MM.1S (cell line): ENCODE data around the gene NR1H2.
"Not testable (repeated sequence)": the region's sequence is repeated elsewhere in the genome, so short reads cannot be mapped to it uniquely, and the experiment has no call there.

ENCODE experiments used
- EZH2 ChIP-seq: fragments of 300-600 bp; sonication (generic); optimal IDR thresholded peaks from 2 replicates; pipeline ENCODE3; 2017; ENCODE audit warnings: low read depth, mild to moderate bottlenecking, antibody characterized with exemption, low read length, mixed read lengths
- EZH2phosphoT487 ChIP-seq: fragments of 300-600 bp; sonication (generic); IDR thresholded peaks from 2 replicates; pipeline ENCODE4 v1.6.1; 2018; ENCODE audit warnings: antibody characterized with exemption, low read length
- TF ChIP-seq, protein P1 (sequence below): fragments of 300-600 bp; sonication (generic); IDR thresholded peaks from 2 replicates; pipeline ENCODE4 v1.5.1; 2016; ENCODE audit warnings: antibody characterized with exemption, low read length, mixed read lengths

- not testable (repeated sequence) for TF ChIP-seq EZH2phosphoT487, EZH2
- TF ChIP-seq, protein P1, sequence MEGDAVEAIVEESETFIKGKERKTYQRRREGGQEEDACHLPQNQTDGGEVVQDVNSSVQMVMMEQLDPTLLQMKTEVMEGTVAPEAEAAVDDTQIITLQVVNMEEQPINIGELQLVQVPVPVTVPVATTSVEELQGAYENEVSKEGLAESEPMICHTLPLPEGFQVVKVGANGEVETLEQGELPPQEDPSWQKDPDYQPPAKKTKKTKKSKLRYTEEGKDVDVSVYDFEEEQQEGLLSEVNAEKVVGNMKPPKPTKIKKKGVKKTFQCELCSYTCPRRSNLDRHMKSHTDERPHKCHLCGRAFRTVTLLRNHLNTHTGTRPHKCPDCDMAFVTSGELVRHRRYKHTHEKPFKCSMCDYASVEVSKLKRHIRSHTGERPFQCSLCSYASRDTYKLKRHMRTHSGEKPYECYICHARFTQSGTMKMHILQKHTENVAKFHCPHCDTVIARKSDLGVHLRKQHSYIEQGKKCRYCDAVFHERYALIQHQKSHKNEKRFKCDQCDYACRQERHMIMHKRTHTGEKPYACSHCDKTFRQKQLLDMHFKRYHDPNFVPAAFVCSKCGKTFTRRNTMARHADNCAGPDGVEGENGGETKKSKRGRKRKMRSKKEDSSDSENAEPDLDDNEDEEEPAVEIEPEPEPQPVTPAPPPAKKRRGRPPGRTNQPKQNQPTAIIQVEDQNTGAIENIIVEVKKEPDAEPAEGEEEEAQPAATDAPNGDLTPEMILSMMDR, result not testable (repeated sequence)
Observed at GRCh38 chr19:50353487-50353880, 22.8 kb upstream of the NR1H2 start.
